GM12874 (cell line): ENCODE data around the gene RGR.

Experiments used
- CTCF ChIP-seq: IDR thresholded peaks from 2 replicates; pipeline ENCODE4 v1.5.1; 2011; ENCODE audit warnings: low read depth, mild to moderate bottlenecking, control low read depth, low read length, moderate library complexity; ENCODE audit not compliant: insufficient read depth

Gene RGR

GRCh38 chr10:84306751-84307384 lies 62.0 kb downstream of the RGR start:
- no peak for TF ChIP-seq CTCF

- no peak for TF ChIP-seq CTCF
These were observed 63.2 kb downstream of the RGR start for GRCh38 chr10:84308021-84308420.

DNA sequence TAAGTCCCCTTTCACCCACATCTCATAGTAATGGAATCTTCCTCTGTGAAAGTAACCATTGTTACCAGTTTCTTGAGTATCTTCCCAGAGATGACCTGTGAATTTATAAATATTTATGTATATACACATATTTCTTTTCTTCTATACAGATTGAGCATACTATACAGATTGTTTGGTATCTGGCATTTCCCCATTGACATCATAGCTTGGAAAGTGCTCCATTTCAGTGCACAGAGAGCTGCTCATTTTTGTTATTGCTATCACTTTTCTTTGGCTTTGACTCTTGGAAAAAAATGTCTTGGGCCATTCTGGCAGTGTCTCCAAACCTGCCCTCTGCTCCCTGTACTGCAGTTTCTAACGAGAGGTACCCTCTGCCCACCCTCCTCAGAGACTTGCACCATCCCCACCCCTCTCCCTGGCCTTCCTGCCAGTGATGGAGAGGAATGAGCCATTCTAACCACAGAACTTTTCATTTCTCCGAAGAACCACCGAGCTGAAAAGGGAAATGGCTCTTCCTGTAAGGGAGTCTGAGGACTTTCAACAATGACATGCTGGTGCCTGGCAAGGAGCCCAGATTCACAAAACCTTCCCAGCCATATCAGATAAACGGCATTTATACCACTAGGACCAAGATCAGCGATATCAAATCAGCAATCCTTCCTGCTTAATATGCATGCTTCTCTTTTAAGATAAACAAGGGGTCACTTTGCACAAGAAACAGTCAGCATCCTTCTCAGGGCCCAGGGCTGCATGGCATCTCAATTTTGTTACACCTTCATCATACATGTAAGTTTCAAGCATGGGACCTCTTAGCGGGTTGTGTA lies 63.8 kb downstream of the RGR start:
- no peak for TF ChIP-seq CTCF
